Kidney (tissue), 14 donors: ENCODE results near the gene DDX27. TPM values are rescaled to one million over a fixed set of nuclear protein-coding genes. Genes with fewer than 3 reads are reported as not detected.

Experiments used
- DNase-seq, 5 donors: peaks; one replicate each; pipeline ENCODE4 v3.0.0-alpha.2; 2013 to 2020
- FAIRE-seq: peaks from 2 replicates; lab custom pipeline; 2012; peaks lifted over from hg19 to GRCh38; lab: Jason Lieb, UNC
- H3K27ac ChIP-seq, 2 donors: one replicate each; pipeline ENCODE4 v1.7.0; 2013; ENCODE audit warnings: low read depth in 2 of 2, low read length in 2 of 2, inconsistent platforms in 1 of 2
- H3K27me3 ChIP-seq: one replicate; pipeline ENCODE4 v1.7.1; 2013; ENCODE audit warnings: low read length, inconsistent platforms; ENCODE audit not compliant: control insufficient read depth, insufficient read depth
- H3K36me3 ChIP-seq, 3 donors: one replicate each; pipeline versions ENCODE4 v1.7.0 to v1.7.1; 2013; ENCODE audit warnings: low read length in 3 of 3, control low read depth in 1 of 3, inconsistent platforms in 1 of 3; ENCODE audit not compliant: insufficient read depth in 3 of 3, control insufficient read depth in 2 of 3
- H3K4me1 ChIP-seq, 3 donors: one replicate each; pipeline versions ENCODE4 v1.7.0 to v1.7.1; 2013; ENCODE audit warnings: low read length in 3 of 3, inconsistent platforms in 1 of 3, low read depth in 1 of 3; ENCODE audit not compliant: control insufficient read depth in 2 of 3, insufficient read depth in 2 of 3
- H3K4me3 ChIP-seq, 3 donors: one replicate each; pipeline versions ENCODE4 v1.7.0 to v1.8.1; 2013; ENCODE audit warnings: low read length in 3 of 3, control low read depth in 1 of 3, inconsistent platforms in 1 of 3
- H3K9ac ChIP-seq, 3 donors: one replicate each; pipeline versions ENCODE4 v1.7.0 to v1.7.1; 2013; ENCODE audit warnings: low read length in 3 of 3, control low read depth in 1 of 3, inconsistent platforms in 1 of 3
- H3K9me3 ChIP-seq, 3 donors: one replicate each; pipeline versions ENCODE4 v1.7.0 to v1.7.1; 2013; ENCODE audit warnings: low read length in 3 of 3, control low read depth in 1 of 3, inconsistent platforms in 1 of 3; ENCODE audit not compliant: control insufficient read depth in 2 of 3, insufficient read depth in 1 of 3
- intact Hi-C: fragments of 100-400 bp; cut with DNase I; formaldehyde crosslinking; loops from one replicate; pipeline ENCODE4 v1.11.1; 2022
- polyA plus RNA-seq: library from polyadenylated mRNA; stranded (reverse); fragments of 350-450 nt; fragmentation: Illumina TruSeq; extraction: RNeasy Lipid Tissue Mini Kit (QIAGEN cat#74804); gene quantifications from one replicate; pipeline ENCODE4 v1.2.3, GENCODE V29; 2014; ENCODE audit warnings: low read depth, low replicate concordance; ENCODE audit not compliant: insufficient read depth
- total RNA-seq: library from RNA; stranded (reverse); fragmentation: NEBNext Ultra II Directional; extraction: Animal tissue kit (Norgen Biotek cat#: 25700); gene quantifications from one replicate; pipeline ENCODE4 v1.2.1, GENCODE V29; 2021
- TF ChIP-seq, protein P1 (sequence below): IDR thresholded peaks from 3 replicates; pipeline ENCODE4 v1.5.1; 2012; ENCODE audit warnings: mild to moderate bottlenecking, moderate library complexity, borderline replicate concordance; ENCODE audit not compliant: insufficient read depth; ENCODE audit errors: extremely low read depth
- donor health status: control.
- donor health status: control.
- donor health status: control.
- donor health status: control.
- donor health status: control.
- donor health status: DM: yes; HTN: yes; CAD: no.
- donor health status: Normal renal cell carcinoma (clear cell type).

DDX27 gene
- total and polyA plus RNA-seq, 2 donors from 2014 or later: 22.8 to 30.6 TPM

DNA sequence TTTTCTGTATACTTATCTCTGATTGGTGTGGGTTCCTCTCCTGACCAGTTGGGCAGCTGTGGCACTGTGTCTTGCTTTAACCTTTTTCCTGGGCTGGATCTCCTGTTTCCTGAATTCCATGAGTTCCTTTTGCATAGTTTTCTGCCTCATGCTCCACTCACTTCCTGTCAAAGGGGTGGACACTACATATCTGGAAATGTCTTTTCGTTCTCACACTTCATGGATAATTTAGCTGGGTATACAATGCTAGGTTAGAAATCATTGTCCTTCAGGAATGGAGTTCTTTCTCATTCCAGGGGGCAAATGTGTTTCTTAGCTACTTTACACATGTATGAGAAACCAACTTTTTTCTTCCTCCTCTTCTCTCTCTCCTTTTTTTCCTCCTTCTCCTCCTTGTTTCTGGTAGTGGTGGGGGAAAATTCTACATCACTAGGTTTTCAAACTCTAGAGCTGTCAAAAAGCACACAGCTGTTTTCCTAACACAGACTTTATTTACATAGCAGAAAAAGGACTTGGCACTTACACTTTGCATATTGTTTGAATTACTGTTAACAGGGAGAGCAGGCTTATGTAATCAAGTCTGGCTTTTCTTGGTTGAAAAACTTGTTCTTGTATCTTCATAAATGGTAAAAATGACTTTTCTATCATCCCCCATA is 9.0 kb upstream of the DDX27 start:
- no peaks in the 10 kb centered on the region for H3K9me3 ChIP-seq
- TF ChIP-seq, protein P1, sequence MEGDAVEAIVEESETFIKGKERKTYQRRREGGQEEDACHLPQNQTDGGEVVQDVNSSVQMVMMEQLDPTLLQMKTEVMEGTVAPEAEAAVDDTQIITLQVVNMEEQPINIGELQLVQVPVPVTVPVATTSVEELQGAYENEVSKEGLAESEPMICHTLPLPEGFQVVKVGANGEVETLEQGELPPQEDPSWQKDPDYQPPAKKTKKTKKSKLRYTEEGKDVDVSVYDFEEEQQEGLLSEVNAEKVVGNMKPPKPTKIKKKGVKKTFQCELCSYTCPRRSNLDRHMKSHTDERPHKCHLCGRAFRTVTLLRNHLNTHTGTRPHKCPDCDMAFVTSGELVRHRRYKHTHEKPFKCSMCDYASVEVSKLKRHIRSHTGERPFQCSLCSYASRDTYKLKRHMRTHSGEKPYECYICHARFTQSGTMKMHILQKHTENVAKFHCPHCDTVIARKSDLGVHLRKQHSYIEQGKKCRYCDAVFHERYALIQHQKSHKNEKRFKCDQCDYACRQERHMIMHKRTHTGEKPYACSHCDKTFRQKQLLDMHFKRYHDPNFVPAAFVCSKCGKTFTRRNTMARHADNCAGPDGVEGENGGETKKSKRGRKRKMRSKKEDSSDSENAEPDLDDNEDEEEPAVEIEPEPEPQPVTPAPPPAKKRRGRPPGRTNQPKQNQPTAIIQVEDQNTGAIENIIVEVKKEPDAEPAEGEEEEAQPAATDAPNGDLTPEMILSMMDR: no peak
- DNase-seq (no peak), FAIRE-seq (no peak)
- no peak overlapping the region for H3K4me3 ChIP-seq
- no peak overlapping the region for H3K9ac ChIP-seq
- intact Hi-C loops: no loop called here
- H3K27ac ChIP-seq: no peak overlapping the region
- H3K4me1 ChIP-seq: no peaks in the 10 kb centered on the region
- no peaks in the 10 kb centered on the region for H3K36me3 ChIP-seq
- H3K27me3 ChIP-seq: no peaks in the 10 kb centered on the region

DNA sequence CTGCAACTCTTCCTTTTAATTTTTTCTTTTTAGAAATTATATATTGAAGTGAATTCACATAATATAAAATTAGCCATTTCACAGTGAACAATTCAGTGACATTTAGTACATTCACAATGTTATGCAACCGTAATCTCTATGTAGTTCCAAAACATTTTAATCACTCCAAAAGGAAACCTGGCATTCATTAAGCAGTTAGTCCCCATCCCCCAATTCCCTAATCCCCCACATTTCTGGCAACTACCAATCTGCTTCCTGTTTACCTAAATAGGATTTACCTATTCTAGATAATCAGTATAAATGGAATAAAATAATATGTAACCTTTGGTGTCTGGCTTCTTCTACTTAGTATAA is 8.5 kb upstream of the DDX27 start:
- Histone ChIP-seq H3K27me3 (no peaks in the 10 kb centered on the region), H3K4me1 (no peaks in the 10 kb centered on the region), H3K4me3 (no peak overlapping the region), H3K9ac (no peak overlapping the region), H3K36me3 (no peaks in the 10 kb centered on the region), H3K9me3 (no peaks in the 10 kb centered on the region), H3K27ac (no peak overlapping the region)
- intact Hi-C loops: no loop called here
- no peak for FAIRE-seq
- DNase-seq: no peak
- TF ChIP-seq, protein P1: no peak

DNA sequence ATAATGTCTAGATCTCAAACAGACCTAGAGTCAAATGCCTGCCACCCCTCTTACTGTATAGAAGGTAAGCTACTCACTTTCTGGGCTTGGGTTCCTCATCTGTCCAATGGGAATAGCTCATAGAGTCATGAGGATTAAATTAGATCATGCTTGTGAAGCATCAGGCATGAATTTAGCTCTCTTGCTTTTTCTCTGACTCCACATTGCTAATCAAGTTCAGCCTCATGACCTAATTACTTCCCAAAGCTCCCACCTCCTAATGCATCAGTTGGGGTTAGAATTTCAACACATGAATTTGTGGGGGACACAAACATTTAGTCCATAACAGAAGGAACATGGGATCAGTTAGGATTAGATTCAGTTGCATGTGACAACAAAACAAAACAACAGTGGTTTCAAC is 4.6 kb upstream of the DDX27 start:
- DNase-seq: no peak
- intact Hi-C loops: no loop called here
- no peak for FAIRE-seq

More for the DNA sequence above, 4.6 kb upstream of the DDX27 start:
- Histone ChIP-seq H3K4me1 (no peaks in the 10 kb centered on the region), H3K36me3 (no peaks in the 10 kb centered on the region), H3K4me3 (no peak overlapping the region), H3K27me3 (no peaks in the 10 kb centered on the region), H3K9ac (no peak overlapping the region), H3K9me3 (no peaks in the 10 kb centered on the region), H3K27ac (no peak overlapping the region)
- TF ChIP-seq, protein P1: no peak
